RWPE1 (cell line): ENCODE measurements around the gene ATP8A1.

Source experiments
- CTCF ChIA-PET: fragments of 350-600 bp; sonication (Branson Sonifier 250); formaldehyde crosslinking; extraction: SDS; loops from one replicate; lab custom pipeline; 2021; lab: Yijun Ruan, JAX
- POLR2A ChIA-PET: fragments of 400-600 bp; formaldehyde crosslinking; extraction: SDS; loops from one replicate; lab custom pipeline; 2020; ENCODE audit warnings: antibody characterized with exemption; ENCODE audit not compliant: low non-redundant PET; lab: Yijun Ruan, JAX
- DNase-seq: peaks from one replicate; pipeline ENCODE4 v3.0.0; 2012; ENCODE audit warnings: low spot score
- H3K27ac ChIP-seq: fragments of 450-650 bp; 2 replicates; pipeline ENCODE4 v1.5.1; 2017
- CTCF ChIP-seq: fragments of 450-650 bp; conservative IDR thresholded peaks from 2 replicates; pipeline ENCODE4 v1.5.1; 2017; ENCODE audit warnings: low read depth, mild to moderate bottlenecking

Gene ATP8A1

GRCh38 chr4:42401171-42401570, 255.7 kb downstream of the ATP8A1 start:
- DNase-seq, result no peak
- ChIA-PET POLR2A (no interaction called here), CTCF (no interaction called here)
- no peak; the same call in 1 of the 2 replicates for TF ChIP-seq CTCF
- H3K27ac ChIP-seq, result no peak overlapping the region

- CTCF ChIA-PET, result no interaction called here
- POLR2A ChIA-PET, result no interaction called here
- H3K27ac ChIP-seq, result no peak overlapping the region
- DNase-seq, result no peak
- TF ChIP-seq CTCF, result no peak
These were observed 257.5 kb downstream of the ATP8A1 start for GRCh38 chr4:42399393-42399792.

- H3K27ac ChIP-seq, result no peak overlapping the region
- TF ChIP-seq CTCF, result no peak
- DNase-seq, result no peak
- ChIA-PET POLR2A (no interaction called here), CTCF (no interaction called here)
These were observed 258.0 kb downstream of the ATP8A1 start for GRCh38 chr4:42398871-42399331.

GRCh38 chr4:42398171-42398870, 258.6 kb downstream of the ATP8A1 start:
- no peak overlapping the region for H3K27ac ChIP-seq
- POLR2A ChIA-PET, result no interaction called here
- TF ChIP-seq CTCF, result no peak
- CTCF ChIA-PET, result no interaction called here
- DNase-seq, result no peak

- H3K27ac ChIP-seq, result no peak overlapping the region
- no peak for TF ChIP-seq CTCF
- CTCF ChIA-PET, result interaction anchor here (0.6 kb wide), 1 partner anchor 1136 kb away, joined by 3 read pairs; no protein-coding TSS in a partner anchor
- no peak for DNase-seq
- POLR2A ChIA-PET, result no interaction called here
These were observed 259.2 kb downstream of the ATP8A1 start for GRCh38 chr4:42397635-42398170.

GRCh38 chr4:42396752-42397634, 259.9 kb downstream of the ATP8A1 start, which contains the start of gene SHISA3:
Gene SHISA3 (plus strand): TSS chr4:42397488. CDS start chr4:42398057, 569 bp downstream.
- no peak within 1 kb of the TSS for H3K27ac ChIP-seq
- no peak for DNase-seq
- ChIA-PET CTCF (interaction anchor here (0.6 to 0.7 kb wide), 4 partner anchors 141 to 1135 kb away, joined by 3 to 4 read pairs (median 4); no protein-coding TSS in a partner anchor), POLR2A (no interaction called here)
- TF ChIP-seq CTCF, result no peak
